Neutrophil (primary cell): ENCODE results near the gene SETD5.
"Not testable (repeated sequence)": the region's sequence is repeated elsewhere in the genome, so short reads cannot be mapped to it uniquely, and the experiment has no call there.

ENCODE experiments used
- H3K27ac ChIP-seq: fragments of 200-600 bp; sonication (generic); 2 replicates; pipeline ENCODE4 v1.5.1; 2016; ENCODE audit warnings: mild to moderate bottlenecking, moderate library complexity
- H3K27me3 ChIP-seq: fragments of 200-600 bp; sonication (generic); 2 replicates; pipeline ENCODE4 v1.6.0; 2016; ENCODE audit warnings: mild to moderate bottlenecking
- H3K36me3 ChIP-seq: fragments of 200-600 bp; sonication (generic); 2 replicates; pipeline ENCODE4 v1.5.1; 2017
- H3K4me1 ChIP-seq, 2 experiments: fragments of 200-600 bp in 1 of 2; sonication (generic) in 1 of 2; 1 replicate in 1 of 2; 2 replicates in 1 of 2; pipeline versions ENCODE4 v1.5.1 to v1.6.1; 2013 to 2016; ENCODE audit warnings: low read depth in 1 of 2, low read length in 1 of 2, mild to moderate bottlenecking in 1 of 2, moderate library complexity in 1 of 2; ENCODE audit not compliant: control insufficient read depth in 1 of 2, insufficient read depth in 1 of 2
- H3K4me3 ChIP-seq, 2 experiments: fragments of 200-600 bp in 1 of 2; sonication (generic) in 1 of 2; 1 replicate in 1 of 2; 2 replicates in 1 of 2; pipeline ENCODE4 v1.5.1; 2013 to 2016; ENCODE audit warnings: low read depth in 1 of 2, low read length in 1 of 2, mild to moderate bottlenecking in 1 of 2, moderate library complexity in 1 of 2
- H3K9me3 ChIP-seq: fragments of 200-600 bp; sonication (generic); 2 replicates; pipeline ENCODE4 v1.5.1; 2016
- TF ChIP-seq, protein P1 (sequence below): fragments of 200-600 bp; sonication (generic); IDR thresholded peaks from 2 replicates; pipeline ENCODE4 v1.5.1; 2016; ENCODE audit warnings: antibody characterized with exemption

The SETD5 gene

DNA sequence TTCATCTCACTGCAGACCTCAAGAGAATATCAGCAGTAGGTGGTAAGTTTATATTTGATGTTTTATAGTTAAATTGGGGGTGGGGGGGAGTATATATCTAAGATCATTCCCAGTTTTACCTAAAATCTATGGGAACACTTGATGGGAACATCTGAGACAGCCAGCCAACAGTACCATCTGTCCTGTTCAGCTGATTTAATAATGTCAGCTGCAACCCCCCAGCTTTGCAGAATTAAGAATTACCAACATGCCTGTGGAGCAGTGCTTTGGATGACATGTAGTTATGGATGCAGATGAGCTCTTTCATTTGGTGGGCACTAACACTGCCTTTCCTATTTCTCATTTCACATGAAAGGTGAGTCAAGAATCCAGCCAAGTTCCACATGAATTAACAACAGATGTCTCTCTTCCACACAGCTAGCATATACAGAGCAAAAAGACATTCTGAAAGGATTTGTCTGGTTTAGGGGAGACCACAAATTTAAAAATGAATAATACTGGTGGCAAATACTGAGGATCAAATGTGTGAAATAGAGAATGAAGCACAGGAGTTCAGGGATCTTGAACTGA is 76.2 kb downstream of the SETD5 start:
- Histone ChIP-seq H3K27me3 (no peaks in the 10 kb centered on the region), H3K4me1 (no peaks in the 10 kb centered on the region), H3K27ac (no peak overlapping the region), H3K36me3 (peaks cover 100% of the 10 kb centered on the region), H3K9me3 (no peaks in the 10 kb centered on the region), H3K4me3 (no peak overlapping the region)
- TF ChIP-seq, protein P1, sequence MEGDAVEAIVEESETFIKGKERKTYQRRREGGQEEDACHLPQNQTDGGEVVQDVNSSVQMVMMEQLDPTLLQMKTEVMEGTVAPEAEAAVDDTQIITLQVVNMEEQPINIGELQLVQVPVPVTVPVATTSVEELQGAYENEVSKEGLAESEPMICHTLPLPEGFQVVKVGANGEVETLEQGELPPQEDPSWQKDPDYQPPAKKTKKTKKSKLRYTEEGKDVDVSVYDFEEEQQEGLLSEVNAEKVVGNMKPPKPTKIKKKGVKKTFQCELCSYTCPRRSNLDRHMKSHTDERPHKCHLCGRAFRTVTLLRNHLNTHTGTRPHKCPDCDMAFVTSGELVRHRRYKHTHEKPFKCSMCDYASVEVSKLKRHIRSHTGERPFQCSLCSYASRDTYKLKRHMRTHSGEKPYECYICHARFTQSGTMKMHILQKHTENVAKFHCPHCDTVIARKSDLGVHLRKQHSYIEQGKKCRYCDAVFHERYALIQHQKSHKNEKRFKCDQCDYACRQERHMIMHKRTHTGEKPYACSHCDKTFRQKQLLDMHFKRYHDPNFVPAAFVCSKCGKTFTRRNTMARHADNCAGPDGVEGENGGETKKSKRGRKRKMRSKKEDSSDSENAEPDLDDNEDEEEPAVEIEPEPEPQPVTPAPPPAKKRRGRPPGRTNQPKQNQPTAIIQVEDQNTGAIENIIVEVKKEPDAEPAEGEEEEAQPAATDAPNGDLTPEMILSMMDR: no peak

DNA sequence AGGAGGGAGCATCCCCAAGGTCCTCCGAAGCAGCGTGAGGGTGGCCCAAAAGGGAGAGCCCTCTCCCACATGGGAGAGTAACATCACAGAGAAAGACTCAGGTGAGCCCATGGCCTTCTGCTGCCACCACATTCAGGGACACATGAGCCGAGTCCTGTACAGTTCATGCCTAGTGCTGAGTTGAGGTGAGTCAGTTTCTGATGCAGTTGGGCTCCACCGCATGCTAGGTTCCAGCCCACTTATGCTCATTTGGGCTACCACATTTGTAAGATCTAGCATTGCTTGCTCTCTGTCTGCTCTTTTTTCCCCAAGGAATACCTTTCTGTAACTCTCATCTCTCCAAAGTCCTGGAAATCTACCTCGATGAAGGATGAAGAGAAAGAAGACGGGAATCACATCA is 77.1 kb downstream of the SETD5 start:
- no peak overlapping the region for H3K4me3 ChIP-seq
- no peaks in the 10 kb centered on the region for H3K4me1 ChIP-seq
- H3K27me3 ChIP-seq: no peaks in the 10 kb centered on the region
- no peak overlapping the region for H3K27ac ChIP-seq
- peaks cover 100% of the 10 kb centered on the region for H3K36me3 ChIP-seq
- TF ChIP-seq, protein P1: no peak
- no peaks in the 10 kb centered on the region for H3K9me3 ChIP-seq

DNA sequence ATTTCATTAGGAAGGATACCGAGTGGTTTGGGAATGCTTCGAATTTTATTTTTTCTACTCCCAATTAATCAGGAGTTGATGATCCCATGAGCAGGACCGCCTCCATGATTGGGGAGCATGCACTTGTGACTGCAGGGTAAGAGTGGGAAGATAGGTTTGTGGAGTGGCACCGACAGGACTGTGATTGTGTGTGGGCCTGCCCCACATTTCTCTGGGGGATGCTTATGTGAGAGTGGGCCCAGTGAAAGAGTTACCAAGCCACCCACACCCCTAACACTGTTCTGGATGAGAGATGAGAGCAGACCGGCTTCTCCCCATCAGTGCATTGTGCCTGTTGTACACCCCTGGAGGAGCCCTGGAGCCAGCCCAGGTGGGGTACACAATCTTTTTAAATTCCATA is 79.5 kb downstream of the SETD5 start:
- Histone ChIP-seq H3K27ac (no peak overlapping the region), H3K4me1 (no peaks in the 10 kb centered on the region), H3K27me3 (no peaks in the 10 kb centered on the region), H3K36me3 (peaks cover 99% of the 10 kb centered on the region), H3K9me3 (no peaks in the 10 kb centered on the region), H3K4me3 (no peak overlapping the region)
- TF ChIP-seq, protein P1: no peak

DNA sequence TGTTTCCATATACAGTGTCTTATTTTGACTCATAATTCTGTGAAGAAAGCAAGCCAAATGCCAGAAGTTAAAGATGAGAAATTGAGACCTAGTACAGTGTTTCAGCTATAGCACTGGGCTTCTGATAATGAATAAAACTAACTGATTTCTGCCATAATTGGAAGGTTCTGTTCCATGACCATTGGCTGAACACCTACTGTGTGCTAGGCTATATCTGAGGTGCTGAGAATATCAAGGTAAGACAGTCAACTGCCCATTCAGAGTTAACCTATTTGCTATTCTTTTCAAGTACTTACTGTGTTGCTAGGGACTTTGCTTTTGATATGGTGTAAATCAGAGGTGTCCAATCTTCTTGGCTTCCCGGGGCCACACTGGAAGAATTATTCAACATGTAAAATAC is 82.8 kb downstream of the SETD5 start:
- H3K4me1 ChIP-seq: no peaks in the 10 kb centered on the region
- no peak overlapping the region for H3K4me3 ChIP-seq
- H3K27me3 ChIP-seq: no peaks in the 10 kb centered on the region
- peaks cover 80% of the 10 kb centered on the region for H3K36me3 ChIP-seq
- TF ChIP-seq, protein P1: no peak
- no peak overlapping the region for H3K27ac ChIP-seq
- no peaks in the 10 kb centered on the region for H3K9me3 ChIP-seq

DNA sequence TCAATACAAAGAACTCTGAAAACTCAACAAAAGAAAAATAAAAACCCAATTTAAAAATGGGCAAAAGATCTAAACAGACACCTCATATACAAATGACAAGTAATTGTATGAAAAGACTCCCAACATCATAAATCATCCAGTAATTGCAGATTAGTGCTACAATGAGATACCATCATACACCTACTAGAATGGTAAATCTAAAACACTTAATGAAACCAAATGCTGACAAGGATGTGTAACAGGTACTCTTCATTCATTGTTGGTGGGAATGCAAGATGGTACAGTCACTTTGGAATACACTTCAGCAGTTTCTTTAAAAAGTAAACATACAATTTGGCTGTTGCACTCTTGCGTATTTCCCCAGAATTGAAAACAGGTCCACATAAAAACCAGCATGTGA is 87.8 kb downstream of the SETD5 start:
- H3K4me3 ChIP-seq: no peak overlapping the region
- H3K36me3 ChIP-seq: peaks cover 54% of the 10 kb centered on the region
- TF ChIP-seq, protein P1: no peak
- no peaks in the 10 kb centered on the region for H3K4me1 ChIP-seq
- no peaks in the 10 kb centered on the region for H3K9me3 ChIP-seq
- no peaks in the 10 kb centered on the region for H3K27me3 ChIP-seq
- no peak overlapping the region for H3K27ac ChIP-seq

DNA sequence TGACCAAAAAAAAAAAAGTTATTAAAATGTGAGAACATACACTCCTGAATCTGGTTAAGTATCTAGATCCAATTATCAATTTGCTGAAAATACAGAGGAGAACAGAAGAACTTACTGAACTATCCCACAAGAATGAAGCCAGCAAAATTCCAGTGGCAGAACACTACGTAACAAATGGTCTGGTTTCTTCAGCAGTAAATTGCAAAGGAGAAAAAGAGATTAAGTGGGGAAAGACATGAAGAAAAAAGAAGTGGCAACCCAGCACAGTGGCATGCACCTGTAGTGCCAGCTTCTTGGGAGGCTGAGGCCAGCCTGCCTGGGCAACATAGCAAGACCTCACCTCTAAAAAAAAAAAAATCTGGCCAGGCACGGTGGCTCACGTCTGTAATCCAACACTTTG is 94.1 kb downstream of the SETD5 start:
- Histone ChIP-seq H3K4me3 (no peak overlapping the region), H3K27me3 (no peaks in the 10 kb centered on the region), H3K9me3 (no peaks in the 10 kb centered on the region), H3K27ac (no peak overlapping the region), H3K36me3 (peaks cover 11% of the 10 kb centered on the region), H3K4me1 (no peaks in the 10 kb centered on the region)
- TF ChIP-seq, protein P1: no peak

DNA sequence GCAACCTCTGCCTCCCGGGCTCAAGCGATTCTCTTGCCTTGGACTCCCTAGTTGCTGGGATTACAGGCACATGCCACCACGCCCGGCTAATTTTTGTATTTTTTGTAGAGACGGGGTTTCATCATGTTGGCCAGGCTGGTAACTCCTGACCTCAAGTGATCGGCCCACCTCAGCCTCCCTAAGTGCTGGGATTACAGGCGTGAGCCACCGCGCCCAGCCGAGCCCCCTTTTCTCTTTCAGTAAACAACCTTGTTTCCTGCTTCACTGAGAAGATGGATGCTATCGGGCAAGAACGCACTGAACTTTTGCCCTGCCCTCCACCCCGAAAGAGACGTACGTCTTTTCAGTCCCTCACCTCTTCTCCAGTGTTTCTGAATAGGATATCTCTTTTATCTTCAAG is 96.6 kb downstream of the SETD5 start:
- not testable (repeated sequence) for H3K36me3 ChIP-seq, H3K27me3 ChIP-seq, H3K4me1 ChIP-seq, H3K27ac ChIP-seq, H3K4me3 ChIP-seq, H3K9me3 ChIP-seq
